Mammary epithelial cell (primary cell): ENCODE measurements around the gene FRAS1.

Experiments
- CTCF ChIP-seq, 2 donors: IDR thresholded peaks in 1 of 2; conservative IDR thresholded peaks in 1 of 2; 2 replicates each; pipeline ENCODE4 v1.5.1; 2011 to 2012; ENCODE audit warnings: inconsistent platforms in 2 of 2, low read length in 2 of 2, mild to moderate bottlenecking in 2 of 2, control low read depth in 1 of 2, low read depth in 1 of 2; ENCODE audit not compliant: insufficient read depth in 1 of 2; ENCODE audit errors: extremely low read depth in 1 of 2
- EZH2 ChIP-seq: IDR thresholded peaks from 2 replicates; pipeline ENCODE4 v1.6.1; 2012; ENCODE audit warnings: low read length, inconsistent platforms, borderline replicate concordance

- no peak for TF ChIP-seq CTCF (conservative IDR thresholded peaks at IDR 0.05 in 1 of 2, IDR thresholded peaks at IDR 0.05 in 1 of 2; ENCODE audit: extremely low read depth in 1 of 2, insufficient read depth in 1 of 2, low read depth in 1 of 2, low read length in 2 of 2)
- no peak for TF ChIP-seq EZH2
These were observed 253.6 kb downstream of the FRAS1 start for GRCh38 chr4:78310740-78311115.
